ENCODE measurements around the gene KIAA1614. TPM values are rescaled to one million over a fixed set of nuclear protein-coding genes. Genes with fewer than 3 reads are reported as not detected.

The KIAA1614 gene
- total RNA-seq, 1 experiment from 2014 or later = 3.3 TPM

DNA sequence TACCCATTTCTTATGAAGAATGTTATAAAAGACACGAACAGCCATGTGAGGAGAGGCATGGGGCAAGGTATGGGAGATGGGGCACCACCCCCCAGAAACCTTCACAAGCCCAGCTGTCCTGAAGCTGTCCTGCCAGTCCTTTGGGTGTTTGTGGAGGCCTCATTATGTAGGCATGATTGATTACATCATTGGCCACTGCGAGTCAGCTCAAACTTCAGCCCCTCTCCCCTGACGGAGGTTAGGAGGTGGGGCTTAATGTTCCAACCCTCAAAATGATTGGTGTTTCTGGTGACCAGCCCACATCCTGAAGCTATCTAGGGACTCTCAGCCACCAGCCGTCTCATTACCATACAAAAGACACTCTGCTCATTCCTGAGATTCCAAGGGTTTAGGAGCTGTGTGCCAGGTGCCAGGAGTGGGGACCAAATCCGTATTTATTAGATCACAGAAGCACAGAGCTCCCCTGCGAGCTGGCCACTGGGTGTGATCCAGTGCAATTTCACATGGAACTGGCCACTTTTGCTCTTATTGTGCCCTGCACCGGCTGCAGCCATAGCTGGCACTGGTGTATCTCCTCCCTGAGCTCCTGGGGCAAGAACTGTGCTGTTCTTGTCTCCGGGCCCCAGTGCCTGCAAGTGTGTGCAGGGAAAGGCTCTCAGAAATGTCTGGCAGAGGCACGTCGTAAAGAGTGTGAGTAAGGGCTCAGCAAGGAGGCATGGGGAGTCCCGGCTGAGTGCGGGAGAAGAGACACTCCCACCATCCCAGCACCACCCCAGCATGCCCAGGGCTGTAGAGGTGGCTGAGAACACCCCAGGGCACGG lies 10.5 kb downstream of the KIAA1614 start (continued):
- TF ChIP-seq, protein P1, sequence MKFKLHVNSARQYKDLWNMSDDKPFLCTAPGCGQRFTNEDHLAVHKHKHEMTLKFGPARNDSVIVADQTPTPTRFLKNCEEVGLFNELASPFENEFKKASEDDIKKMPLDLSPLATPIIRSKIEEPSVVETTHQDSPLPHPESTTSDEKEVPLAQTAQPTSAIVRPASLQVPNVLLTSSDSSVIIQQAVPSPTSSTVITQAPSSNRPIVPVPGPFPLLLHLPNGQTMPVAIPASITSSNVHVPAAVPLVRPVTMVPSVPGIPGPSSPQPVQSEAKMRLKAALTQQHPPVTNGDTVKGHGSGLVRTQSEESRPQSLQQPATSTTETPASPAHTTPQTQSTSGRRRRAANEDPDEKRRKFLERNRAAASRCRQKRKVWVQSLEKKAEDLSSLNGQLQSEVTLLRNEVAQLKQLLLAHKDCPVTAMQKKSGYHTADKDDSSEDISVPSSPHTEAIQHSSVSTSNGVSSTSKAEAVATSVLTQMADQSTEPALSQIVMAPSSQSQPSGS (CRISPR knock-in tag; IDR thresholded peaks at IDR 0.05; ENCODE audit: borderline replicate concordance, low read depth) = no peak
- TF ChIP-seq ETV6 (CRISPR knock-in tag; IDR thresholded peaks at IDR 0.05) (peak; percentile 36; the same call in 1 of the 2 replicates), TEAD4 (CRISPR knock-in tag; IDR thresholded peaks at IDR 0.05) (peak; percentile 88; the same call in 1 of the 2 replicates), NFATC4 (CRISPR knock-in tag; IDR thresholded peaks at IDR 0.05) (no peak)
- TF ChIP-seq, protein P2, sequence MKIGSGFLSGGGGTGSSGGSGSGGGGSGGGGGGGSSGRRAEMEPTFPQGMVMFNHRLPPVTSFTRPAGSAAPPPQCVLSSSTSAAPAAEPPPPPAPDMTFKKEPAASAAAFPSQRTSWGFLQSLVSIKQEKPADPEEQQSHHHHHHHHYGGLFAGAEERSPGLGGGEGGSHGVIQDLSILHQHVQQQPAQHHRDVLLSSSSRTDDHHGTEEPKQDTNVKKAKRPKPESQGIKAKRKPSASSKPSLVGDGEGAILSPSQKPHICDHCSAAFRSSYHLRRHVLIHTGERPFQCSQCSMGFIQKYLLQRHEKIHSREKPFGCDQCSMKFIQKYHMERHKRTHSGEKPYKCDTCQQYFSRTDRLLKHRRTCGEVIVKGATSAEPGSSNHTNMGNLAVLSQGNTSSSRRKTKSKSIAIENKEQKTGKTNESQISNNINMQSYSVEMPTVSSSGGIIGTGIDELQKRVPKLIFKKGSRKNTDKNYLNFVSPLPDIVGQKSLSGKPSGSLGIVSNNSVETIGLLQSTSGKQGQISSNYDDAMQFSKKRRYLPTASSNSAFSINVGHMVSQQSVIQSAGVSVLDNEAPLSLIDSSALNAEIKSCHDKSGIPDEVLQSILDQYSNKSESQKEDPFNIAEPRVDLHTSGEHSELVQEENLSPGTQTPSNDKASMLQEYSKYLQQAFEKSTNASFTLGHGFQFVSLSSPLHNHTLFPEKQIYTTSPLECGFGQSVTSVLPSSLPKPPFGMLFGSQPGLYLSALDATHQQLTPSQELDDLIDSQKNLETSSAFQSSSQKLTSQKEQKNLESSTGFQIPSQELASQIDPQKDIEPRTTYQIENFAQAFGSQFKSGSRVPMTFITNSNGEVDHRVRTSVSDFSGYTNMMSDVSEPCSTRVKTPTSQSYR (CRISPR knock-in tag; IDR thresholded peaks at IDR 0.05) = 0 out of 2 replicates have a peak, but pooled peaks have one; percentile 52

DNA sequence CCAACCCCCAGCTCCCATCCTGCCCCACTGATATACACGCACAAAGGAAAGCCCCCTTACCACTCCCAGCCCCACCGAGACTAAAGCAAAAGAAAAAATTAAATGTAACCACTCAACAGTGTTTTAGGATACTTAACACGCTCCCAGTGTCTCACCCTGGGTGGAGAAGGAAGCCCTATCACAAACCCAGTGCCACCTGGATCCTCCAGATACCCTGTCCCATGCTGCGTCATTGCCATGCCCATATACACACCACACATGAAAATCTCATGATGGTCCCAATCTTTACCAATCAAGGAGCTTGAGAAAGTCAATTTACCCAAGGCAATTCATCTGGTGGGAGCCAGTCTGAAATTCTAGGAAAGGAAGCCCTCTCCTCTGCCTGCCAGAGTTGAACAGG lies 11.2 kb downstream of the KIAA1614 start:
- CTCF ChIA-PET = interaction anchor here (0.7 to 1.8 kb wide), 9 partner anchors 7 to 396 kb away, joined by 3 to 21 read pairs (median 4); partner anchors contain the start of gene KIAA1614
- POLR2A ChIA-PET = interaction anchor here (1.2 to 1.8 kb wide), 7 partner anchors 8 to 181 kb away, joined by 3 to 22 read pairs (median 6); partner anchors contain the start of gene KIAA1614
- peak overlapping the region; percentile 50 for H3K4me3 Mint-ChIP-seq
- DNase-seq (ENCODE audit: low spot score) = no peak
- ATAC-seq = no peak
- no peaks in the 10 kb centered on the region for H3K36me3 Mint-ChIP-seq
- TF ChIP-seq, protein P3, sequence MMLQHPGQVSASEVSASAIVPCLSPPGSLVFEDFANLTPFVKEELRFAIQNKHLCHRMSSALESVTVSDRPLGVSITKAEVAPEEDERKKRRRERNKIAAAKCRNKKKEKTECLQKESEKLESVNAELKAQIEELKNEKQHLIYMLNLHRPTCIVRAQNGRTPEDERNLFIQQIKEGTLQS (CRISPR knock-in tag; conservative IDR thresholded peaks at IDR 0.05) = no peak
- TF ChIP-seq NR2C2 (CRISPR knock-in tag; IDR thresholded peaks at IDR 0.05) = no peak
- TF ChIP-seq ZNF232 (CRISPR knock-in tag; IDR thresholded peaks at IDR 0.05) = no peak
- TF ChIP-seq, protein P4, sequence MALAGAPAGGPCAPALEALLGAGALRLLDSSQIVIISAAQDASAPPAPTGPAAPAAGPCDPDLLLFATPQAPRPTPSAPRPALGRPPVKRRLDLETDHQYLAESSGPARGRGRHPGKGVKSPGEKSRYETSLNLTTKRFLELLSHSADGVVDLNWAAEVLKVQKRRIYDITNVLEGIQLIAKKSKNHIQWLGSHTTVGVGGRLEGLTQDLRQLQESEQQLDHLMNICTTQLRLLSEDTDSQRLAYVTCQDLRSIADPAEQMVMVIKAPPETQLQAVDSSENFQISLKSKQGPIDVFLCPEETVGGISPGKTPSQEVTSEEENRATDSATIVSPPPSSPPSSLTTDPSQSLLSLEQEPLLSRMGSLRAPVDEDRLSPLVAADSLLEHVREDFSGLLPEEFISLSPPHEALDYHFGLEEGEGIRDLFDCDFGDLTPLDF (CRISPR knock-in tag; IDR thresholded peaks at IDR 0.05) = no peak
- H3K9me3 Mint-ChIP-seq = no peaks in the 10 kb centered on the region
- H3K4me1 Mint-ChIP-seq = peaks cover 73% of the 10 kb centered on the region
- no peaks in the 10 kb centered on the region; the same call in 1 of the 2 replicates for H3K27me3 Mint-ChIP-seq (ENCODE audit: low read depth)
- H3K27ac Mint-ChIP-seq = peak overlapping the region; percentile 97

DNA sequence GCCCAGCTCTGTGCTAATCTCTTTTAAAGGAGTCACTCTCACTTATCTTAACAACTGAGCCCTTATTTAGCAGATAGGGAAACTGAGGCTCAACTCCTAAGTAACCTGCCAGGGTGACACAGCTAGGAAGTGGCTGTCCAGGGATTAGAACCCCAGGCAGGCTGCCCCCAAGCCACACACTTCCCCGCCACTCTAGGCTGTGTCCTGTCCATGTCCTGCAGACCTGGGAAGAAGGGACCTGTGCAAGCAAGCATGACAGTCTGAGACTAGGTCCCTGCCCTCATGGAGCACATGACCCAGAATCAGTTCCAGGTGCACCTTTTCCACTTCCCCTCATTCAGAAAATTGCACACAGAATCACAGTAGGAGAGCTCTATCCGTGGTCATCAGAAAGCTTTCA lies 12.2 kb downstream of the KIAA1614 start:
- Mint-ChIP-seq H3K4me3 (no peak overlapping the region), H3K27ac (no peak overlapping the region), H3K36me3 (no peaks in the 10 kb centered on the region), H3K4me1 (peaks cover 69% of the 10 kb centered on the region), H3K9me3 (no peaks in the 10 kb centered on the region), H3K27me3 (ENCODE audit: low read depth) (no peaks in the 10 kb centered on the region)
- ChIA-PET POLR2A (no interaction called here), CTCF (interaction anchor here (2.9 kb wide), 1 partner anchor 7 kb away, joined by 11 read pairs; no protein-coding TSS in a partner anchor)
- no peak for DNase-seq (ENCODE audit: low spot score)
- ATAC-seq = no peak
- TF ChIP-seq GTF2I (CRISPR knock-in tag; conservative IDR thresholded peaks at IDR 0.05) (no peak), CREM (CRISPR knock-in tag; IDR thresholded peaks at IDR 0.05) (no peak), NR1H2 (CRISPR knock-in tag; IDR thresholded peaks at IDR 0.05) (no peak), ZNF423 (CRISPR knock-in tag; IDR thresholded peaks at IDR 0.05) (no peak)
- TF ChIP-seq, protein P5, sequence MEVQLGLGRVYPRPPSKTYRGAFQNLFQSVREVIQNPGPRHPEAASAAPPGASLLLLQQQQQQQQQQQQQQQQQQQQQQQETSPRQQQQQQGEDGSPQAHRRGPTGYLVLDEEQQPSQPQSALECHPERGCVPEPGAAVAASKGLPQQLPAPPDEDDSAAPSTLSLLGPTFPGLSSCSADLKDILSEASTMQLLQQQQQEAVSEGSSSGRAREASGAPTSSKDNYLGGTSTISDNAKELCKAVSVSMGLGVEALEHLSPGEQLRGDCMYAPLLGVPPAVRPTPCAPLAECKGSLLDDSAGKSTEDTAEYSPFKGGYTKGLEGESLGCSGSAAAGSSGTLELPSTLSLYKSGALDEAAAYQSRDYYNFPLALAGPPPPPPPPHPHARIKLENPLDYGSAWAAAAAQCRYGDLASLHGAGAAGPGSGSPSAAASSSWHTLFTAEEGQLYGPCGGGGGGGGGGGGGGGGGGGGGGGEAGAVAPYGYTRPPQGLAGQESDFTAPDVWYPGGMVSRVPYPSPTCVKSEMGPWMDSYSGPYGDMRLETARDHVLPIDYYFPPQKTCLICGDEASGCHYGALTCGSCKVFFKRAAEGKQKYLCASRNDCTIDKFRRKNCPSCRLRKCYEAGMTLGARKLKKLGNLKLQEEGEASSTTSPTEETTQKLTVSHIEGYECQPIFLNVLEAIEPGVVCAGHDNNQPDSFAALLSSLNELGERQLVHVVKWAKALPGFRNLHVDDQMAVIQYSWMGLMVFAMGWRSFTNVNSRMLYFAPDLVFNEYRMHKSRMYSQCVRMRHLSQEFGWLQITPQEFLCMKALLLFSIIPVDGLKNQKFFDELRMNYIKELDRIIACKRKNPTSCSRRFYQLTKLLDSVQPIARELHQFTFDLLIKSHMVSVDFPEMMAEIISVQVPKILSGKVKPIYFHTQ (CRISPR knock-in tag; IDR thresholded peaks at IDR 0.05) = no peak
- TF ChIP-seq, protein P6, sequence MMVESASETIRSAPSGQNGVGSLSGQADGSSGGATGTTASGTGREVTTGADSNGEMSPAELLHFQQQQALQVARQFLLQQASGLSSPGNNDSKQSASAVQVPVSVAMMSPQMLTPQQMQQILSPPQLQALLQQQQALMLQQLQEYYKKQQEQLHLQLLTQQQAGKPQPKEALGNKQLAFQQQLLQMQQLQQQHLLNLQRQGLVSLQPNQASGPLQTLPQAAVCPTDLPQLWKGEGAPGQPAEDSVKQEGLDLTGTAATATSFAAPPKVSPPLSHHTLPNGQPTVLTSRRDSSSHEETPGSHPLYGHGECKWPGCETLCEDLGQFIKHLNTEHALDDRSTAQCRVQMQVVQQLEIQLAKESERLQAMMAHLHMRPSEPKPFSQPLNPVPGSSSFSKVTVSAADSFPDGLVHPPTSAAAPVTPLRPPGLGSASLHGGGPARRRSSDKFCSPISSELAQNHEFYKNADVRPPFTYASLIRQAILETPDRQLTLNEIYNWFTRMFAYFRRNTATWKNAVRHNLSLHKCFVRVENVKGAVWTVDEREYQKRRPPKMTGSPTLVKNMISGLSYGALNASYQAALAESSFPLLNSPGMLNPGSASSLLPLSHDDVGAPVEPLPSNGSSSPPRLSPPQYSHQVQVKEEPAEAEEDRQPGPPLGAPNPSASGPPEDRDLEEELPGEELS (CRISPR knock-in tag; IDR thresholded peaks at IDR 0.05) = no peak
- TF ChIP-seq, protein P7, sequence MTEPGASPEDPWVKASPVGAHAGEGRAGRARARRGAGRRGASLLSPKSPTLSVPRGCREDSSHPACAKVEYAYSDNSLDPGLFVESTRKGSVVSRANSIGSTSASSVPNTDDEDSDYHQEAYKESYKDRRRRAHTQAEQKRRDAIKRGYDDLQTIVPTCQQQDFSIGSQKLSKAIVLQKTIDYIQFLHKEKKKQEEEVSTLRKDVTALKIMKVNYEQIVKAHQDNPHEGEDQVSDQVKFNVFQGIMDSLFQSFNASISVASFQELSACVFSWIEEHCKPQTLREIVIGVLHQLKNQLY (CRISPR knock-in tag; IDR thresholded peaks at IDR 0.05) = no peak
- TF ChIP-seq, protein P8, sequence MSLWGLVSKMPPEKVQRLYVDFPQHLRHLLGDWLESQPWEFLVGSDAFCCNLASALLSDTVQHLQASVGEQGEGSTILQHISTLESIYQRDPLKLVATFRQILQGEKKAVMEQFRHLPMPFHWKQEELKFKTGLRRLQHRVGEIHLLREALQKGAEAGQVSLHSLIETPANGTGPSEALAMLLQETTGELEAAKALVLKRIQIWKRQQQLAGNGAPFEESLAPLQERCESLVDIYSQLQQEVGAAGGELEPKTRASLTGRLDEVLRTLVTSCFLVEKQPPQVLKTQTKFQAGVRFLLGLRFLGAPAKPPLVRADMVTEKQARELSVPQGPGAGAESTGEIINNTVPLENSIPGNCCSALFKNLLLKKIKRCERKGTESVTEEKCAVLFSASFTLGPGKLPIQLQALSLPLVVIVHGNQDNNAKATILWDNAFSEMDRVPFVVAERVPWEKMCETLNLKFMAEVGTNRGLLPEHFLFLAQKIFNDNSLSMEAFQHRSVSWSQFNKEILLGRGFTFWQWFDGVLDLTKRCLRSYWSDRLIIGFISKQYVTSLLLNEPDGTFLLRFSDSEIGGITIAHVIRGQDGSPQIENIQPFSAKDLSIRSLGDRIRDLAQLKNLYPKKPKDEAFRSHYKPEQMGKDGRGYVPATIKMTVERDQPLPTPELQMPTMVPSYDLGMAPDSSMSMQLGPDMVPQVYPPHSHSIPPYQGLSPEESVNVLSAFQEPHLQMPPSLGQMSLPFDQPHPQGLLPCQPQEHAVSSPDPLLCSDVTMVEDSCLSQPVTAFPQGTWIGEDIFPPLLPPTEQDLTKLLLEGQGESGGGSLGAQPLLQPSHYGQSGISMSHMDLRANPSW (CRISPR knock-in tag; conservative IDR thresholded peaks at IDR 0.05; ENCODE audit: low read depth) = no peak
